GM03348 (cell line): Measurements from ENCODE around the gene ENAH.
"Not testable (repeated sequence)": the region's sequence is repeated elsewhere in the genome, so short reads cannot be mapped to it uniquely, and the experiment has no call there.

Experiments
- DNase-seq: peaks from one replicate; pipeline ENCODE4 v3.0.0; 2012; ENCODE audit warnings: low spot score

ENAH gene

GRCh38 chr1:225674381-225674780 is 21.5 kb upstream of the ENAH start:
- DNase-seq = no peak

- no peak for DNase-seq
These were observed 18.1 kb upstream of the ENAH start for GRCh38 chr1:225670806-225671733.

DNA sequence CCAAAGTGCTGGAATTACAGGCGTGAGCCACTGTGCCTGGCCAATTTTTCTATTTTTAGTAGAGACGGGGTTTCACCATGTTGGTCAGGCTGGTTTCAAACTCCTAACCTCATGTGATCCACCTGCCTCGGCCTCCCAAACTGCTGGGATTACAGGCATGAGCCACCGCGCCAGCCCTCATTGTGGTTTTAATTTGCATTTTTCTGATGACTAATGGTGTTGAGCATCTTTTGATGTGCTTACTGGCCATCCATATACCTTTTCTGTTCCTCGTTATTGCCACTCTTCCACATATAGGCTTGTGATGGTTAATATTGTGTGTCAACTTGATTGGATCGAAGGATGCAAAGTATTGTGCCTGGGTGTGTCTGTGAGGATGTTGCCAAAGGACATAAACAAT is 17.4 kb upstream of the ENAH start:
- no peak for DNase-seq

- DNase-seq = no peak
These were observed 15.3 kb upstream of the ENAH start for GRCh38 chr1:225668222-225668621.

DNA sequence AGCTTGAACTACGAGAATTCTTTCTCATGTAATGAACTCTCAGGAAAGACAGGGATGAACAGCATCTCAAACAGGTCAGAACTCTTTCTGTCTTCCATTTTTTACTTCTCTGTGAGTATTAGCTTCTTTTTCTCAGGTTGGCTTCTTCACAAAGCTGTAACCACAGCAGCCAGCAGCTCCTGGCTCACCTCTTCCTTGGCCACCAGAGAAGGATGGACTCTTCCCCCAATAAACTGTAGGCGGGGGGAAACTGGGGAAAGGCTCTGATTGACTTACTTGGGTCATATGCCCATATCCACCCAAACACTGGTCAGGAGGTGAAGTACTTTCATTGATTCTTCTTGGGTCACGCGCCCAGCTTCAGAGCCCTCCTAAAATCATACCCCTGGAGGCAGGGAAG is 14.4 kb upstream of the ENAH start:
- no peak for DNase-seq

DNA sequence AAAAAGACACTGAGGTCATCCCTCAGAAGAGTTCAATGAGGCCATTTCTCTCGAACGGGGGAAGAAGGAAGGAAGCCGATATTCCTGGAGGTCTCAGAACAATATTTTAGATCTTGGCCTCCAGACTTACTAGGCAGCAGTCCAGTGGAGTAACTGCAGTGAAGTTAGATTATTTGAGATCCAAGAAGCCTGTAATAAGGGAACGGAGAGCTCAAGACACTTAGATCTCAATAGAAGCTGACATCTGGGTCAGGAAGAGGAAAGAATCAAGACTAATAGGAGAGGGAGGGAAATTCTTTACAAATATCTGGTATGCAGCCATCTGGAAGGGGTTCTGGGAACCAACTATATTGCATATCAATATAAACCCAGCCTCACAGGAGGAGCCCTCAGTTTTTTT is 13.6 kb upstream of the ENAH start:
- DNase-seq = no peak

DNA sequence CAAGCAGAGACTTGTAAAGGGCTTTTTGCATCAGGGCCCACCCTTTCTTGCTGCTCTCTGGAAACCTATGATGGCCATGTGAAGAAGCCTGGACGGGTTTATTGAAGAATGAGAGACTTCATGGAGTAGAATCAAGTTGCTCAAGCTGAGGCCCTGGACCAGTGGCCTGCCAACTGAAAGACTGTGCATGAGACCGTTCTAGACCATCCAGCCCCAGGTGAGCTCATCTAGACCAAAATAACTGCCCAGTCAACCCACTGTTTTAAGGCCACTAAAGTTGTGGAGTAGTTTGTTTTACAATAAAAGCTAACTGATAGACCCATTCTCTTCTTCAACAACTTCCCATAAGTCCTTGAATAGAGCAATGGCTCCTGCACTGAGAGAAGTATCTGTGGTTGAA is 11.8 kb upstream of the ENAH start:
- DNase-seq = no peak

- DNase-seq = no peak
These were observed 9.2 kb upstream of the ENAH start for GRCh38 chr1:225662155-225662554.

DNA sequence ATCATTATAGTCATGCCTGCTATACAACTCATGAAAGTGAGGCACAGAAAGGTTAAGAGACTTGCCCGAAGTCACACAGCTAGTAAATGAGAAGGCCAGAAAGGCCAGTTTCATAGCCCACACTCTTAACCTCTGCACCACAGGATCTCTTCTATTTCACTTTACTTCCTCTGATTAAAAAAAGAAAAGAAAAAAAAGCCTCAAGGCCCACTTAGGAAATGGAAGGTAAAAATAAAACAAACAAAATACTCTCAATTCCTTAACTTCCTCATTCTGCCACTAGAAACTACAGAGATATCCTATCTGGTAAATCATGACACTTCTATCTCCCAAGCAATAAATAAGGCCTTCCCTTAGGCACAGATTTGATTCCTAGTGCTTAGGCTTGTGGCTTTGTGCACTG is 7.6 kb upstream of the ENAH start:
- DNase-seq = no peak

DNA sequence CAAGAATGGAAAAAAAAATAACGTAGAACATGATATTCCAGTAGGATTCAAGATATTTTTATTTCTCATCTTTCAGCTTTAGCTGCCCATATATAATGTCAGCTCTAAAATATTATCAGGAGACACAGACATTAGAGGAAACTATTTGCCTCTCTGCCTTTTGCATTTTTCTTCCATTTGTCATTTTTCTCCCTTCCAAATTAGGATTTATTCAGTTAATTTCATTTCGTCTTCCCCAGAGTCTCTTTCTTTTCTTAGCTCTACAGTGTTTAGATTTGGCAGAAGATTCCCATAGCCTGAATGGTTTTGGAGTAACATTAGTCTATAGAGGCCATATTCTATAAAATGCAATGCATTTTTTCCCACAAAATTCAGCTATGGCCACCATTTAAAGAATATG is 5.1 kb upstream of the ENAH start:
- DNase-seq = peak; percentile 59

- peak; percentile 75 for DNase-seq
These were observed 4.6 kb upstream of the ENAH start for GRCh38 chr1:225657462-225657989.

DNA sequence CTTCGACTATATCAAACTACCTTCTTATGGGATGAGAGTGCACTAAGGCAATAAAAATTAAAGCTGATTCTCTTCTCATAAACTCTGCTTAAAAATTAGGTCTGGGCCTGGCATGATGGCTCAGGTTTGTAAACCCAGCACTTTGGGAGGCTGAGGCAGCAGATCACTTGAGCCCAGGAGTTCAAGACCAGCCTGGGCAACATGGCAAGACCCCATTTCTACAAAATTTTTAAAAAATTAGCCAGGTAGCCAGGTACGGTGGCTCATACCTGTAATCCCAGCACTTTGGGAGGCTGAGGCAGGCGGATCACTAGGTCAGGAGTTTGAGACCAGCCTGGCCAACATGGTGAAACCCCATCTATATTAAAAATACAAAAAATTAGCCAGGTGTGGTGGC is 3.3 kb upstream of the ENAH start:
- DNase-seq = not testable (repeated sequence)

DNA sequence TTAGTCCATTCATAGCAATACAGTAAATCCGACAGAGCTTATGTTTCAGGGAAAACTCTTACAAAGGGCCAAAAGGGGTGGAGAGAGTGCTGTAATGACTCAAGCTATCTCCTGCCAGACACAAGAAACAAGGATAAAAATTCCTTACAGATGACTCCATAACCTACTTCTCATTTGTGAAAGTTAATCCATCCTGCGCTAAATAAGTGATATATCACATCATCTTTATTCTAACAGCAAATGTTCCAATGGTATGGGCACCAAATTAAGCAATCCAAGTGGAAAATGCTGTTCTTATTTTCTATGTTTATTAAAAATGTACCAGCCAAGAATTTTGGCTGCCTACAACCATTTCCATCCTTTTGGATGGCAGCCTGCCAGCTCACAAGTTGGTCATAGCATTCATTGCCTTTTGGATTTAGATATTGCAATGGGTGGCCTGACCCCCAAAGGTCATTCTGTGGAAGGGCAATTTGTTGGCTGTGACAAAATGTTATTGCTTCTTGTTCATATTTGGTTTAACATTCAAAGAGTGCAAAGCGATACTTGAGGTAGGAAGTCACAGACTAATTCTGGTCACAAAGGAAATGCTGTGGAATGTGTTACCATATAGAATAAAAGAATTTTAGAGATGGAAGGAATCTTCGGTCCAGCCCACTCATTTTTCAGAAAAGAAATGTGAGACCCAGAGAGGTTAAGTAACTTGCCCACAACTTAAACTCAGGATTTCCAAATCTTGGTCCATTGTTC is 2.8 kb upstream of the ENAH start:
- peak; percentile 77 for DNase-seq

- DNase-seq = no peak
These were observed 2.0 kb upstream of the ENAH start for GRCh38 chr1:225654688-225655508.

- no peak for DNase-seq
These were observed 1.3 kb upstream of the ENAH start for GRCh38 chr1:225654277-225654597.

DNA sequence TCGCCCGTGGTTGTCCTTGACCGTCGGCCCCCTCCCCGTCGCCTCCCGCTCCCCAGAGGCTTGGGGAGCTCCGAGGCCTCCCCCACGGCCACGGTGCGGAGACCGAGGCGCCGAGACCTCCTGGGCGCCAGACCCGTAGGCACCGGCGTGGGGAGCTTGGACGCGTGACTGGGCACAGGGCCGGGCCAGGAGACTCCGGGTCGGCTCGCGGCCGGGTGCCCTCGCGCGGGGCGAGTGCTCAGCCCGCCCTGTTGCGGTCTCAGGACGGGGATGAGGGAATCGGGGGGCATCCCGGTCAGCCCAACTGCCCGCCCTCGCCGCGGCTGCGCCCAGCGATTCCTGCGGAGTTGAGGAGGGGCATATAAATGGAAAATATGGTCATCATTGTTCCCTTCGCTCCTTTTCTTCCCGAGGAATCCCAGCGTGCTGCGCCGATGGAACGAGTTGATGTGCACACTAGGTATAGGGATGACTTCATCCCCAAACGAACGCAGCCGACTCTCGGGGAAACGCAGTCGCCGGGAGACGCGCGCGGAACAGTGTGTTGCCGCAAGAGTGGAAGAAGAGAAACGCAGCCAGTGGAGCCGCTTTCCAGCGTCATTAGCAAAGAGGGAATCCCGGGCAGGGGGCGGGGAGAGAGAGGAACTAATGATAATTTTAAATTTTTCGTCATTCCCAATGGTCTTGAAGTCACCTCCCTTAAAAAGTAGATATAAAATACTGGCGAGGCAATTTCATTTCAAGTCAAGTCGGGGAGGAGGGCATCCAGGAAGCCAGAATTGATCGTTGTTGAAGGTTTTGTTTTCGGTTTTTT is 747 bp upstream of the ENAH start:
- peak; percentile 61 for DNase-seq

- DNase-seq = peak; percentile 40
These were observed 823 bp downstream of the ENAH start for GRCh38 chr1:225651872-225652728.

GRCh38 chr1:225651376-225651871 is 1.5 kb downstream of the ENAH start:
- DNase-seq = peak; percentile 24

GRCh38 chr1:225650179-225650578 is 2.7 kb downstream of the ENAH start:
- no peak for DNase-seq

GRCh38 chr1:225645194-225645895 is 7.6 kb downstream of the ENAH start:
- no peak for DNase-seq
